H1 (cell line): ENCODE data around the gene CDH8. TPM values are rescaled to one million over a fixed set of nuclear protein-coding genes. Genes with fewer than 3 reads are reported as not detected.

ENCODE experiments used
- CTCF ChIA-PET: fragments of 300-600 bp; sonication (Branson Sonifier 250); formaldehyde crosslinking; loops from one replicate; lab custom pipeline; 2021; ENCODE audit not compliant: partially characterized antibody; lab: Charles Lee
- POLR2A ChIA-PET: fragments of 300-600 bp; sonication (Branson Sonifier 250); formaldehyde crosslinking; loops from one replicate; lab custom pipeline; 2021; ENCODE audit warnings: inconsistent platforms; ENCODE audit not compliant: partially characterized antibody; lab: Charles Lee
- DNase-seq, 2 experiments: peaks; one replicate each; pipeline versions ENCODE4 v3.0.0 to v3.0.0-alpha.2; 2010 to 2022; ENCODE audit warnings: low spot score in 2 of 2, low read depth in 1 of 2, mixed read lengths in 1 of 2
- FAIRE-seq: peaks from 2 replicates; lab custom pipeline; 2011; peaks lifted over from hg19 to GRCh38; lab: Jason Lieb, UNC
- H2AFZ ChIP-seq: 2 replicates; pipeline ENCODE4 v1.8.1; 2012; ENCODE audit warnings: low read length, inconsistent platforms
- H2AK5ac ChIP-seq: 2 replicates; pipeline ENCODE4 v1.6.1; 2013; ENCODE audit warnings: low read depth, low read length
- H2BK120ac ChIP-seq: replicated peaks from 2 replicates; pipeline ENCODE3; 2013; ENCODE audit warnings: low read depth, low read length, inconsistent platforms
- H2BK12ac ChIP-seq: 2 replicates; pipeline ENCODE4 v1.6.1; 2013; ENCODE audit warnings: low read depth, low read length
- H2BK15ac ChIP-seq: 2 replicates; pipeline ENCODE4 v1.6.1; 2013; ENCODE audit warnings: low read length
- H2BK20ac ChIP-seq: 2 replicates; pipeline ENCODE4 v1.6.1; 2013; ENCODE audit warnings: low read length
- H2BK5ac ChIP-seq: 2 replicates; pipeline ENCODE4 v1.6.1; 2013; ENCODE audit warnings: low read depth, low read length
- H3K14ac ChIP-seq: 2 replicates; pipeline ENCODE4 v1.6.1; 2013; ENCODE audit warnings: inconsistent platforms; ENCODE audit not compliant: insufficient read length
- H3K18ac ChIP-seq: 2 replicates; pipeline ENCODE4 v1.6.1; 2013; ENCODE audit warnings: low read length; ENCODE audit errors: extremely low read depth
- H3K23ac ChIP-seq: 2 replicates; pipeline ENCODE4 v1.6.1; 2013; ENCODE audit warnings: inconsistent platforms; ENCODE audit not compliant: insufficient read length
- H3K23me2 ChIP-seq: 2 replicates; pipeline ENCODE4 v1.6.1; 2013; ENCODE audit warnings: low read depth, low read length
- H3K27ac ChIP-seq: 2 replicates; pipeline ENCODE4 v1.6.1; 2011; ENCODE audit warnings: low read depth, low read length, inconsistent platforms
- H3K27me3 ChIP-seq, 4 experiments: replicated peaks in 1 of 4; 1 replicate in 1 of 4; 2 replicates in 3 of 4; pipeline versions ENCODE4 v1.6.1 to v1.8.1; 2011 to 2013; ENCODE audit warnings: low read length in 3 of 4, mild to moderate bottlenecking in 3 of 4, inconsistent platforms in 2 of 4, mixed read lengths in 2 of 4, moderate library complexity in 1 of 4; ENCODE audit not compliant: control insufficient read depth in 3 of 4, insufficient read depth in 3 of 4; ENCODE audit errors: extremely low read depth in 1 of 4
- H3K36me3 ChIP-seq, 4 experiments: 2 replicates each; pipeline versions ENCODE4 v1.6.1 to v1.8.1; 2011 to 2013; ENCODE audit warnings: mild to moderate bottlenecking in 4 of 4, low read length in 3 of 4, moderate library complexity in 2 of 4, control low read depth in 1 of 4, inconsistent platforms in 1 of 4; ENCODE audit not compliant: insufficient read depth in 4 of 4, control insufficient read depth in 2 of 4
- H3K4ac ChIP-seq: replicated peaks from 2 replicates; pipeline ENCODE3; 2013; ENCODE audit warnings: low read length, low read depth, mixed read lengths, inconsistent platforms; ENCODE audit not compliant: insufficient read length
- H3K4me1 ChIP-seq, 4 experiments: replicated peaks in 1 of 4; 1 replicate in 1 of 4; 2 replicates in 3 of 4; pipeline versions ENCODE4 v1.6.1 to v1.8.1; 2011 to 2013; ENCODE audit warnings: low read length in 3 of 4, inconsistent platforms in 2 of 4, mixed read lengths in 1 of 4; ENCODE audit not compliant: insufficient read depth in 4 of 4, control insufficient read depth in 3 of 4
- H3K4me2 ChIP-seq, 2 experiments: 2 replicates each; pipeline versions ENCODE4 v1.6.1 to v1.8.1; 2011 to 2013; ENCODE audit warnings: low read depth in 2 of 2, low read length in 2 of 2, control low read depth in 1 of 2, inconsistent platforms in 1 of 2, mild to moderate bottlenecking in 1 of 2; ENCODE audit not compliant: insufficient read depth in 1 of 2
- H3K4me3 ChIP-seq, 4 experiments: fragments of 200-600, 300-600 bp in 1 of 4; sonication (generic), shearing (Covaris generic), sonication (Bioruptor Twin) in 1 of 4; 2 replicates each; pipeline versions ENCODE4 v1.5.1 to v1.8.1; 2011 to 2016; ENCODE audit warnings: low read length in 4 of 4, low read depth in 3 of 4, control low read depth in 2 of 4, inconsistent platforms in 2 of 4, mild to moderate bottlenecking in 2 of 4, mixed read lengths in 1 of 4, moderate library complexity in 1 of 4; ENCODE audit not compliant: insufficient read depth in 2 of 4; ENCODE audit errors: extremely low read depth in 1 of 4
- H3K56ac ChIP-seq: replicated peaks from 2 replicates; pipeline ENCODE3; 2013; ENCODE audit warnings: low read depth, mild to moderate bottlenecking, mixed read lengths, low read length, inconsistent platforms; ENCODE audit not compliant: insufficient read length
- H3K79me1 ChIP-seq: 2 replicates; pipeline ENCODE4 v1.6.1; 2013; ENCODE audit warnings: low read depth, low read length, control low read depth
- H3K79me2 ChIP-seq, 2 experiments: 2 replicates each; pipeline versions ENCODE4 v1.6.1 to v1.8.1; 2012 to 2013; ENCODE audit warnings: low read length in 2 of 2, mild to moderate bottlenecking in 2 of 2, inconsistent platforms in 1 of 2; ENCODE audit not compliant: insufficient read depth in 2 of 2, control insufficient read depth in 1 of 2
- H3K9ac ChIP-seq, 4 experiments: replicated peaks in 1 of 4; 1 replicate in 1 of 4; 2 replicates in 3 of 4; pipeline versions ENCODE4 v1.6.1 to v1.8.1; 2011 to 2013; ENCODE audit warnings: low read depth in 3 of 4, low read length in 3 of 4, control low read depth in 2 of 4, mild to moderate bottlenecking in 2 of 4, moderate library complexity in 2 of 4, inconsistent platforms in 1 of 4; ENCODE audit errors: extremely low read depth in 1 of 4
- H3K9me3 ChIP-seq, 2 experiments: 2 replicates each; pipeline versions ENCODE4 v1.6.1 to v1.8.1; 2012 to 2013; ENCODE audit warnings: mild to moderate bottlenecking in 2 of 2, moderate library complexity in 2 of 2, control low read depth in 1 of 2, inconsistent platforms in 1 of 2, low read depth in 1 of 2, low read length in 1 of 2, mixed read lengths in 1 of 2; ENCODE audit not compliant: insufficient read depth in 2 of 2
- H4K20me1 ChIP-seq, 2 experiments: replicated peaks in 1 of 2; 2 replicates each; pipeline versions ENCODE3 to v1.8.1; 2011 to 2013; ENCODE audit warnings: inconsistent platforms in 2 of 2, low read length in 2 of 2, mild to moderate bottlenecking in 1 of 2; ENCODE audit not compliant: insufficient read depth in 2 of 2, control insufficient read depth in 1 of 2
- H4K5ac ChIP-seq: 2 replicates; pipeline ENCODE4 v1.6.1; 2013; ENCODE audit warnings: low read length, low read depth, mixed read lengths, inconsistent platforms; ENCODE audit not compliant: insufficient read length
- H4K8ac ChIP-seq: 2 replicates; pipeline ENCODE4 v1.8.0; 2013; ENCODE audit warnings: mild to moderate bottlenecking, moderate library complexity, low read length, inconsistent platforms; ENCODE audit not compliant: insufficient read depth; ENCODE audit errors: extremely low read depth
- H4K91ac ChIP-seq: replicated peaks from 2 replicates; pipeline ENCODE3; 2013; ENCODE audit warnings: low read length, mixed read lengths, inconsistent platforms; ENCODE audit not compliant: insufficient read length
- BRCA1 ChIP-seq: IDR thresholded peaks from 2 replicates; pipeline ENCODE4 v1.6.1; 2012; ENCODE audit warnings: low read depth, low read length, improper control_type of control experiment
- CBX5 ChIP-seq: fragments of 300-800, 300-1000 bp; sonication (generic); IDR thresholded peaks from 2 replicates; pipeline ENCODE4 v1.7.1; 2016; ENCODE audit warnings: antibody characterized with exemption, low read length, low read depth
- HDAC6 ChIP-seq: IDR thresholded peaks from one replicate; pipeline ENCODE4 v1.7.1; 2012; ENCODE audit warnings: low read depth, mild to moderate bottlenecking, inconsistent platforms, low read length, moderate library complexity
- PHF8 ChIP-seq: fragments of 200-600 bp; sonication (generic); conservative IDR thresholded peaks from 2 replicates; pipeline ENCODE4 v1.7.1; 2012; ENCODE audit warnings: low read depth, mild to moderate bottlenecking, inconsistent platforms, low read length, moderate library complexity
- SAP30 ChIP-seq: fragments of 300-600 bp; sonication (generic); IDR thresholded peaks from 2 replicates; pipeline ENCODE4 v1.7.1; 2012; ENCODE audit warnings: low read length, moderate library complexity, mild to moderate bottlenecking, inconsistent platforms; ENCODE audit not compliant: insufficient read depth, insufficient replicate concordance
- SP1 ChIP-seq: IDR thresholded peaks from 2 replicates; pipeline ENCODE4 v1.6.1; 2011; ENCODE audit warnings: low read depth, low read length
- YY1 ChIP-seq: IDR thresholded peaks from 2 replicates; pipeline ENCODE4 v1.6.1; 2011; ENCODE audit warnings: low read depth, mild to moderate bottlenecking, low read length
- WGBS, 2 experiments: shearing (Covaris generic) in 1 of 2; methylation state at CpG; one replicate each; pipeline versions ENCODE4 v1.1.6 to v1.1.7; 2013 to 2015; ENCODE audit warnings: low lambda C conversion rate in 2 of 2, mixed read lengths in 2 of 2, inconsistent platforms in 1 of 2, low coverage in 1 of 2, missing lambda C conversion rate in 1 of 2; ENCODE audit not compliant: insufficient replicate concordance in 2 of 2, insufficient coverage in 1 of 2, insufficient read length in 1 of 2; ENCODE audit errors: extremely low coverage in 1 of 2, missing lambda C conversion rate in 1 of 2; 5-methylcytosine and 5-hydroxymethylcytosine counted together
- polyA plus RNA-seq, 7 experiments: library from polyadenylated mRNA; depleted of rRNA in 3 of 7; stranded (reverse) in 5 of 7; unstranded in 2 of 7; fragments of >200 nt in 5 of 7; fragments of 200-250 nt in 2 of 7; gene quantifications; 1 replicate in 5 of 7; 2 replicates in 1 of 7; 4 replicates in 1 of 7; pipeline versions ENCODE4 v1.2.1 to v1.2.3, GENCODE V29; 2011 to 2013; ENCODE audit warnings: missing spikeins in 2 of 7, mixed read lengths in 2 of 7
- total RNA-seq: library from RNA; stranded (reverse); fragmentation: NEBNext Ultra II Directional; extraction: Animal tissue kit (Norgen Biotek cat#: 25700); gene quantifications from 2 replicates; pipeline ENCODE4 v1.2.1, GENCODE V29; 2021
- TF ChIP-seq, protein P1 (sequence below): IDR thresholded peaks from 2 replicates; pipeline ENCODE4 v1.6.1; 2012; ENCODE audit warnings: low read length, inconsistent platforms
- TF ChIP-seq, protein P2 (sequence below): IDR thresholded peaks from 2 replicates; pipeline ENCODE4 v1.6.1; 2011; ENCODE audit warnings: low read depth, mild to moderate bottlenecking, low read length; ENCODE audit not compliant: insufficient read depth
- TF ChIP-seq, protein P3 (sequence below): IDR thresholded peaks from 2 replicates; pipeline ENCODE4 v1.6.1; 2012; ENCODE audit warnings: inconsistent platforms

CDH8 gene
- total and polyA plus RNA-seq, 2 of the 8 experiments (the other 6 are each of a cell fraction or from before 2014, with no cell fraction given): 7.7 to 8.4 TPM

DNA sequence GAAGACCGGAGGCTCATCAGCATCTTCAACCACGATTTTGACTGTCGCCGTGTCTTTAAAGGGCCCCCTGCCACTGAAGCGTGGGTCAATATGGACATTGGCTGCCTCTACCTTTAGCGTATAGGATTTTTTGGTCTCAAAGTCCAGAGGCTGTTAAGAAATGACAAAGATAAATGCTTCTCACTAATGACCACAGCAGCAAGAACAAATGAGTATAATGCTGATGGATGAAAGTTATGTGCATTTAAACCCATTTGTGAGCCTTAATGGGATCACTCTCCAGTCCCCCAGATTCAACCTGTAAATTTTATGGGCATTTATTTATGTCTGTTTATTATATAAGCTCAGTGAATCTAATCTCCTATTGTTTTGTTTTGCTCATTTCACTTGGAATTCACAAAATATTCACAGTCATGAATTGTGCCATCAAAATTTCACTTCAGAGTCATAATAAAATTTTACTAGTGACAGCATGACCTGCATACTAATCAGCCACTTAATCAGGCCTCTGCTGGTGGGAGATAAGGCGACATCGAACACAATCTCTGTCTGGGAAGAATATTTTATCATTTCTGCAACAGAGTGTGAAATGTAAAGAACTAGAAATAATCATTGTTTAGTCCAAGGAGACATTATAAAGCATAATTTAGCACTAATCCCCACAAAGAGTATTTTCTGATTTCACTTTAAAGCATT is 218.5 kb downstream of the CDH8 start:
- no peak overlapping the region for H3K27ac ChIP-seq
- POLR2A ChIA-PET: interaction anchor here (0.9 kb wide), 1 partner anchor 47 kb away, joined by 3 read pairs; no protein-coding TSS in a partner anchor
- FAIRE-seq: no peak
- TF ChIP-seq PHF8: no peak
- TF ChIP-seq SP1: no peak
- TF ChIP-seq, protein P1, sequence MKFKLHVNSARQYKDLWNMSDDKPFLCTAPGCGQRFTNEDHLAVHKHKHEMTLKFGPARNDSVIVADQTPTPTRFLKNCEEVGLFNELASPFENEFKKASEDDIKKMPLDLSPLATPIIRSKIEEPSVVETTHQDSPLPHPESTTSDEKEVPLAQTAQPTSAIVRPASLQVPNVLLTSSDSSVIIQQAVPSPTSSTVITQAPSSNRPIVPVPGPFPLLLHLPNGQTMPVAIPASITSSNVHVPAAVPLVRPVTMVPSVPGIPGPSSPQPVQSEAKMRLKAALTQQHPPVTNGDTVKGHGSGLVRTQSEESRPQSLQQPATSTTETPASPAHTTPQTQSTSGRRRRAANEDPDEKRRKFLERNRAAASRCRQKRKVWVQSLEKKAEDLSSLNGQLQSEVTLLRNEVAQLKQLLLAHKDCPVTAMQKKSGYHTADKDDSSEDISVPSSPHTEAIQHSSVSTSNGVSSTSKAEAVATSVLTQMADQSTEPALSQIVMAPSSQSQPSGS: no peak
- TF ChIP-seq, protein P2, sequence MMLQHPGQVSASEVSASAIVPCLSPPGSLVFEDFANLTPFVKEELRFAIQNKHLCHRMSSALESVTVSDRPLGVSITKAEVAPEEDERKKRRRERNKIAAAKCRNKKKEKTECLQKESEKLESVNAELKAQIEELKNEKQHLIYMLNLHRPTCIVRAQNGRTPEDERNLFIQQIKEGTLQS: no peak
- TF ChIP-seq, protein P3, sequence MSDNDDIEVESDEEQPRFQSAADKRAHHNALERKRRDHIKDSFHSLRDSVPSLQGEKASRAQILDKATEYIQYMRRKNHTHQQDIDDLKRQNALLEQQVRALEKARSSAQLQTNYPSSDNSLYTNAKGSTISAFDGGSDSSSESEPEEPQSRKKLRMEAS: no peak
- TF ChIP-seq SAP30: no peak
- no peak for TF ChIP-seq YY1
- TF ChIP-seq CBX5: no peak
- no peak for TF ChIP-seq HDAC6
- no peak for TF ChIP-seq BRCA1

More for the DNA sequence above, 218.5 kb downstream of the CDH8 start:
- H3K36me3 ChIP-seq: no peaks in the 10 kb centered on the region
- no peak overlapping the region for H3K23ac ChIP-seq
- no peaks in the 10 kb centered on the region for H3K27me3 ChIP-seq
- H3K9ac ChIP-seq: no peak overlapping the region
- no peaks in the 10 kb centered on the region for H4K20me1 ChIP-seq
- 91% methylated on average over 8 of the region's 8 CpGs; no CpG with 5 or more reads in 1 of the 2 experiments for WGBS, 2 experiments
- no peaks in the 10 kb centered on the region for H3K23me2 ChIP-seq
- H2AFZ ChIP-seq: no peak overlapping the region
- H3K9me3 ChIP-seq: no peaks in the 10 kb centered on the region
- no peak overlapping the region for H2BK120ac ChIP-seq
- H3K18ac ChIP-seq: no peak overlapping the region; the same call in 1 of the 2 replicates
- no peaks in the 10 kb centered on the region for H3K79me2 ChIP-seq
- no peaks in the 10 kb centered on the region for H3K79me1 ChIP-seq
- H4K8ac ChIP-seq: no peak overlapping the region
- no peak overlapping the region for H3K4me3 ChIP-seq
- CTCF ChIA-PET: interaction anchor here (1.2 kb wide), 1 partner anchor 262 kb away, joined by 3 read pairs; no protein-coding TSS in a partner anchor
- no peak overlapping the region for H4K91ac ChIP-seq
- H2BK5ac ChIP-seq: no peak overlapping the region
- no peak overlapping the region for H3K14ac ChIP-seq
- H3K4me2 ChIP-seq: no peak overlapping the region
- DNase-seq: no peak
- no peak overlapping the region for H2AK5ac ChIP-seq
- no peak overlapping the region for H3K4ac ChIP-seq
- H2BK15ac ChIP-seq: no peak overlapping the region
- H3K4me1 ChIP-seq: peaks cover 0 to 3% (median 1%) of the 10 kb centered on the region in 4 experiments; a peak in 2 of 7 replicates
- no peak overlapping the region for H3K56ac ChIP-seq
- no peak overlapping the region for H2BK20ac ChIP-seq
- H4K5ac ChIP-seq: no peak overlapping the region
- H2BK12ac ChIP-seq: no peak overlapping the region
